ENCODE data around the gene CHCHD6.

Gene CHCHD6

DNA sequence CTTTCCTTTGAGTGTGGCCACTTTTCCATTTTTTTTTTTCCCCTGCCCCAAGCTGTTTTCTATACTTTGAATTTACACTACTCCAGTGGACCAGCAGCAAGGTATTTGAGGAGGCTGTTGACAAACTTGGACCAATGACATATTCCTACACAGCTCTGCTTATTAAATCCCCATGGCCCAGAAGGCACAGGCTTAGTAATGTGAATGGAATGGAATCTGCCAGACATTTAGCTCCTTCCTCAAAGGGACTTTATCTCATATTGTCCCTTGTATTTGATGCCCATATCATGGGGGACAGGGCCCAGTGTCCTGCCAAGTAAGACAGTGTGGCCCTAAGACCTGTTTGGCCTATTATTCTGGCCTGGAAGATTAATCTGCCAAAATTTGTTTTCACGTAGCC lies 107.5 kb downstream of the CHCHD6 start:
- TF ChIP-seq SIN3A (IDR thresholded peaks at IDR 0.05; ENCODE audit: borderline replicate concordance, insufficient read depth, low read length) (no peak), TAF1 (IDR thresholded peaks at IDR 0.05; ENCODE audit: borderline replicate concordance, insufficient read depth, low read length) (no peak), POLR2AphosphoS5 (IDR thresholded peaks at IDR 0.05; ENCODE audit: low read depth, low read length) (no peak), FOXP2 (optimal IDR thresholded peaks at IDR 0.05; ENCODE audit: borderline replicate concordance, extremely low read depth, extremely low read length, insufficient read depth) (no peak)
- TF ChIP-seq, protein P1, sequence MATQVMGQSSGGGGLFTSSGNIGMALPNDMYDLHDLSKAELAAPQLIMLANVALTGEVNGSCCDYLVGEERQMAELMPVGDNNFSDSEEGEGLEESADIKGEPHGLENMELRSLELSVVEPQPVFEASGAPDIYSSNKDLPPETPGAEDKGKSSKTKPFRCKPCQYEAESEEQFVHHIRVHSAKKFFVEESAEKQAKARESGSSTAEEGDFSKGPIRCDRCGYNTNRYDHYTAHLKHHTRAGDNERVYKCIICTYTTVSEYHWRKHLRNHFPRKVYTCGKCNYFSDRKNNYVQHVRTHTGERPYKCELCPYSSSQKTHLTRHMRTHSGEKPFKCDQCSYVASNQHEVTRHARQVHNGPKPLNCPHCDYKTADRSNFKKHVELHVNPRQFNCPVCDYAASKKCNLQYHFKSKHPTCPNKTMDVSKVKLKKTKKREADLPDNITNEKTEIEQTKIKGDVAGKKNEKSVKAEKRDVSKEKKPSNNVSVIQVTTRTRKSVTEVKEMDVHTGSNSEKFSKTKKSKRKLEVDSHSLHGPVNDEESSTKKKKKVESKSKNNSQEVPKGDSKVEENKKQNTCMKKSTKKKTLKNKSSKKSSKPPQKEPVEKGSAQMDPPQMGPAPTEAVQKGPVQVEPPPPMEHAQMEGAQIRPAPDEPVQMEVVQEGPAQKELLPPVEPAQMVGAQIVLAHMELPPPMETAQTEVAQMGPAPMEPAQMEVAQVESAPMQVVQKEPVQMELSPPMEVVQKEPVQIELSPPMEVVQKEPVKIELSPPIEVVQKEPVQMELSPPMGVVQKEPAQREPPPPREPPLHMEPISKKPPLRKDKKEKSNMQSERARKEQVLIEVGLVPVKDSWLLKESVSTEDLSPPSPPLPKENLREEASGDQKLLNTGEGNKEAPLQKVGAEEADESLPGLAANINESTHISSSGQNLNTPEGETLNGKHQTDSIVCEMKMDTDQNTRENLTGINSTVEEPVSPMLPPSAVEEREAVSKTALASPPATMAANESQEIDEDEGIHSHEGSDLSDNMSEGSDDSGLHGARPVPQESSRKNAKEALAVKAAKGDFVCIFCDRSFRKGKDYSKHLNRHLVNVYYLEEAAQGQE (IDR thresholded peaks at IDR 0.05; ENCODE audit: insufficient read depth in 1 of 2, low read depth in 2 of 2, low read length in 2 of 2), result no peak

DNA sequence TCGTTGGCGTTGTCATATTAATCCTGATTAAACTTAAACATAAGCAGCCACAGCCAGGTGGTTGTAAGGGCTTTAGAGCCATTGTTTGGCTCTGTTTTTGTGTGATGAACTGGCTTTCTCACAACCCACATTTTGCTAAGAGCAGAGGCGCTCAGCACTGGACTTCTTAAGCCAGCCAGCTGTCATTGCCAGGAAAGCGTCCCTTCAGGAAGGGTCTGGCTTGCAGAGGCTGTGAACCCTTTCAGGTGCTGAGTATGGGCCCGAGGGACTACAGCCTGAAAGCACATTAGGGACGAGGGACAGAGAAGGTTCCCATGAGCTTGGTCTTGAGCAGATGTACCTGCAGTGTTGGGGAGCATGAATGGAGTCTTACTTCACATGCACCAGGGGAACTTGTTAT lies 112.3 kb downstream of the CHCHD6 start:
- TF ChIP-seq SIN3A (IDR thresholded peaks at IDR 0.05; ENCODE audit: borderline replicate concordance, insufficient read depth, low read length) (no peak), TAF1 (IDR thresholded peaks at IDR 0.05; ENCODE audit: borderline replicate concordance, insufficient read depth, low read length) (no peak), POLR2AphosphoS5 (IDR thresholded peaks at IDR 0.05; ENCODE audit: low read depth, low read length) (no peak), FOXP2 (optimal IDR thresholded peaks at IDR 0.05; ENCODE audit: borderline replicate concordance, extremely low read depth, extremely low read length, insufficient read depth) (no peak)
- TF ChIP-seq, protein P1 (IDR thresholded peaks at IDR 0.05; ENCODE audit: insufficient read depth in 1 of 2, low read depth in 2 of 2, low read length in 2 of 2), result no peak

DNA sequence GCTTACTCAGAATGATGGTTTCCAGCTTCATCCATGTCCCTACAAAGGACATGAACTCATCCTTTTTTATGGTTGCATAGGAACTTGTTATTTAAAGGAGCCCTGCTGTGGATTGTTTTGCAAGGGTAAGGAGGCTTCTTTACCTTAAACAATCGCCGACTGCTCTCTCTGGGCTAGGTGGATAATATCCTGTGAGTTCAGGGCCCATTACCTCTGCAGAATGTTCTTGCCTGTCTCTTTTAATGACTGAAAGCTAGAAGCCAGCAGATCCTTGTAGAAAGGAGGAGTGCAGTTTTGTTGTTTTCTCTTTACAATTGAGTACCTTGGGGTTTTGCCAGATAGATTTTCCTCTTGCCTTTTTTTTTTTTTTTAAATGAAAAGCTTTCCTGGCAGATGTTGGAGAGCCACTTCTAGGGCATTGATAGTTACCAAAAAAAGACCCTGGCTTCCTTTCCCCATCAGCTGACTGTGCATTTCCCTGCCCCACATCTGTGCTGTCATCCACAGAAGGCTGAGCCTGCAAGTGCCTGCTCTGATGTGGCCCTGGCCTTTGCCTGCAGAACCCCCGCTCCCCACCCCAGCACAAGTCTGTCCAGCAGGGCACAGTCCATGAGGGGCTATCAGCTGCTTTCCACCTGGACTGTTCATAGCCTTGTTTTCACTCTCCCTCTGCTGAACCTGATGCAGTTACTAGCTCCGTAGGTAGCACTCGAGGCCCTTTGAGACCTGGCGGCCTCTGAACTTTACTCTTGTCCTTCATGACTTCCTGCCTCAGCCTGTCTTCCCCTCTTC lies 113.1 kb downstream of the CHCHD6 start:
- no peak for TF ChIP-seq SIN3A (IDR thresholded peaks at IDR 0.05; ENCODE audit: borderline replicate concordance, insufficient read depth, low read length)
- TF ChIP-seq, protein P1 (IDR thresholded peaks at IDR 0.05; ENCODE audit: insufficient read depth in 1 of 2, low read depth in 2 of 2, low read length in 2 of 2), result no peak
- TF ChIP-seq POLR2AphosphoS5 (IDR thresholded peaks at IDR 0.05; ENCODE audit: low read depth, low read length), result no peak
- no peak for TF ChIP-seq FOXP2 (optimal IDR thresholded peaks at IDR 0.05; ENCODE audit: borderline replicate concordance, extremely low read depth, extremely low read length, insufficient read depth)
- no peak for TF ChIP-seq TAF1 (IDR thresholded peaks at IDR 0.05; ENCODE audit: borderline replicate concordance, insufficient read depth, low read length)

DNA sequence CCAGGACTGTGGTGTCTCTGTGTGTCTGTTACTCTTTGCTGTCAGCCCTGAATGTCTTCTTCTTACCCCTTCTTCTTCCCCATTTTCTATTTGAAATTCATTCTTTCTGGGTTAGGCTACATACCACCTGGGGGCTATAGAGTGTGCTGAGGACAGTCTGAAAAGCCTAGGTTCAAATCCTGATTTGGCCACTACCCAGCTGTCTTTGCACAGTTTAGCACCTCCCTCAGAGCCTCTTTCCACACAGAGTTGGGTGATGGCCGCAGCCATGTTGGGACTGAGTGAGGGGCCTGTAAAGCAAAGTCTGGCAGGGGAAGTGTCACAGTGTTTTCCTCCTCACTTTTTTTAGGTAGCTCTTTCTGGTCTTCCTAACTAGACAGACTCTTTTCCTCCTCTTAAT lies 113.7 kb downstream of the CHCHD6 start:
- no peak for TF ChIP-seq FOXP2 (optimal IDR thresholded peaks at IDR 0.05; ENCODE audit: borderline replicate concordance, extremely low read depth, extremely low read length, insufficient read depth)
- no peak for TF ChIP-seq TAF1 (IDR thresholded peaks at IDR 0.05; ENCODE audit: borderline replicate concordance, insufficient read depth, low read length)
- TF ChIP-seq SIN3A (IDR thresholded peaks at IDR 0.05; ENCODE audit: borderline replicate concordance, insufficient read depth, low read length), result no peak
- TF ChIP-seq POLR2AphosphoS5 (IDR thresholded peaks at IDR 0.05; ENCODE audit: low read depth, low read length), result no peak
- TF ChIP-seq, protein P1 (IDR thresholded peaks at IDR 0.05; ENCODE audit: insufficient read depth in 1 of 2, low read depth in 2 of 2, low read length in 2 of 2), result no peak
